Measurements from ENCODE around the gene ANXA3. TPM values are rescaled to one million over a fixed set of nuclear protein-coding genes. Genes with fewer than 3 reads are reported as not detected.

ANXA3 gene
- total RNA-seq, 1 donor from 2014 or later: not detected

DNA sequence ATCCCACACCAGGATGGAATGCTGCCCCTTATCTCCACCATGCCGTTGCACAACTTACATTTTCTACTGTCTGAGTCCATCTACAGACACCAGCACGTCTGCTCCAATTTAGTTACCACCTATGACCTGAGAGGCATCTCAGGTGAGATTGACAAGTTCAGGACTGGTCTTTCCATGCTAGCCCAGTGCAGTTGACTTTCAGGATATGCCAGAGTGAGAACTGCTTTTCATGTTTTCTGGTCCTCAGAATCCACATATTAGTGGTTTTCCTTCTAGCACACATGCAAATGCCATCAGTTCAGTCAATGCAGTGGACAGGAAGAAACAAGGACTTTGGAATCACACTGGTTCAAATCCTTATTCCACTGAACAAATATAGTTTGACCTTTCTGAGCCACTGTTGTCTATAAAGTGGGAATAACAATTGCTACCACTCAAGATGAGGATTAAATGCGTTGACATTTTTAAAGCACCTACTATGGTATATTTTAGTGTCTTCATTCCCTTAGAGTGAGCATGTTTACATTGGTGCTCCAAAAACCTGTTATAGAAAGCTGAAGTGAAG, 38.1 kb upstream of the ANXA3 start:
- no peaks in the 10 kb centered on the region for H3K27me3 Mint-ChIP-seq (ENCODE audit: low read depth)
- no peak for DNase-seq (ENCODE audit: low read depth, low spot score)
- no peaks in the 10 kb centered on the region for H3K36me3 Mint-ChIP-seq (ENCODE audit: low read depth)
- no peaks in the 10 kb centered on the region for H3K9me3 Mint-ChIP-seq
- H3K27ac Mint-ChIP-seq (ENCODE audit: unreplicated experiment): no peak overlapping the region
- no peak for TF ChIP-seq CTCF (conservative IDR thresholded peaks at IDR 0.05)
- no peak overlapping the region for H3K4me3 Mint-ChIP-seq
- H3K4me1 Mint-ChIP-seq: no peaks in the 10 kb centered on the region

DNA sequence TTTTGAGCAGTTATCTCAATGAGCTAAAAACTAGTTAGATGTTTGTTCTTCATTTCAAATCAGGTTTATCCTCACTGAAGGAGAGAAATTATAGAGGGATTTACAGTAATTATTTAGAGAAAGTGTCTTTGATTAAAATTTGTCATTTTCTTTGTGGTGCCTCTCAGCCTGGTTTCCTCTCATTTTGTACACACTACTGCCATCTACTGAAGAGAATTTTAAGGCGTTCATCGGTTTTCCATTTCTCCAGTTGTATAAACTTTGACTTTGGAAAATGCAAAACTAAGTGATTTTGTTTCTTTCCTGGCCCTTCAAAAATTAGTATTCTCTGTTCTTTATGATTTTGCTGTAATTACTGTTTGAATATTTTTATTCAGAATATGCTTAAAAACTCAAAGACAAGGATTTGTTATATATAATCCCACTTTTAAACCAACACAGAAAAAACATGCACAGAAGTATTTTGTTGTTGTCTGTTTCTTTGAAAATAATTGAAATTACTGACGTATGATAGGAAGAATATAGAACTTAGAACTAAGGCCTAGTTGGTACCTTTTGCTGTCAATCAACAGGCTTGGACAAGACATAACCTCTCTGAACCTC, 34.4 kb upstream of the ANXA3 start:
- Mint-ChIP-seq H3K27ac (ENCODE audit: unreplicated experiment) (no peak overlapping the region), H3K36me3 (ENCODE audit: low read depth) (no peaks in the 10 kb centered on the region), H3K4me3 (no peak overlapping the region), H3K9me3 (no peaks in the 10 kb centered on the region), H3K27me3 (ENCODE audit: low read depth) (no peaks in the 10 kb centered on the region), H3K4me1 (no peaks in the 10 kb centered on the region)
- peak; percentile 86 for TF ChIP-seq CTCF (conservative IDR thresholded peaks at IDR 0.05)
- DNase-seq (ENCODE audit: low read depth, low spot score): no peak

GRCh38 chr4:78518561-78518960, 33.0 kb upstream of the ANXA3 start:
- no peaks in the 10 kb centered on the region for H3K27me3 Mint-ChIP-seq (ENCODE audit: low read depth)
- no peak for TF ChIP-seq CTCF (conservative IDR thresholded peaks at IDR 0.05)
- no peaks in the 10 kb centered on the region for H3K9me3 Mint-ChIP-seq
- DNase-seq (ENCODE audit: low read depth, low spot score): no peak
- H3K27ac Mint-ChIP-seq (ENCODE audit: unreplicated experiment): no peak overlapping the region
- H3K4me3 Mint-ChIP-seq: no peak overlapping the region
- no peaks in the 10 kb centered on the region for H3K36me3 Mint-ChIP-seq (ENCODE audit: low read depth)
- H3K4me1 Mint-ChIP-seq: no peaks in the 10 kb centered on the region

GRCh38 chr4:78519962-78520361, 31.6 kb upstream of the ANXA3 start:
- no peak for DNase-seq (ENCODE audit: low read depth, low spot score)
- H3K9me3 Mint-ChIP-seq: no peaks in the 10 kb centered on the region
- no peaks in the 10 kb centered on the region for H3K36me3 Mint-ChIP-seq (ENCODE audit: low read depth)
- H3K4me1 Mint-ChIP-seq: no peaks in the 10 kb centered on the region
- no peaks in the 10 kb centered on the region for H3K27me3 Mint-ChIP-seq (ENCODE audit: low read depth)
- H3K27ac Mint-ChIP-seq (ENCODE audit: unreplicated experiment): no peak overlapping the region
- H3K4me3 Mint-ChIP-seq: no peak overlapping the region
- no peak for TF ChIP-seq CTCF (conservative IDR thresholded peaks at IDR 0.05)

DNA sequence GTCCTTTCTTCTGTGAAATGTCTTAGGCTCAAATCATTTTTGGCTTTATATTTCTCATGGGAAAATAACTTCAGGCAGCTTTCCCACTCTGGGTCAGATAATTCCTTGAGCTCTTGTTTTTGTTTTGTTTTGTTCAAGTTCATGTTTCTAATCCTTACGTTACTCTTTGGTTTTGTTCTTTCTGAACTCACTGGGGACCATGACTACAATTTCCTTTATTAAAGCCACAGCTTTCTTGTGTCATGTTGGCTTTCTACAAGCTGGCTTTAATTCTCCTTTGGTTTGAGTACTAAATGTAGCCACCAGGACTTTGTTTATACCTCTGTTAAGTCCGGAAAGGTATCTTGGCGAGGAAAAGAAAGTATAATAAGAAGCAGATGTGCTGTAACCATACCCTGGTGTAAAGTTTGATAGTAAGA, 30.8 kb upstream of the ANXA3 start:
- H3K27me3 Mint-ChIP-seq (ENCODE audit: low read depth): no peaks in the 10 kb centered on the region
- DNase-seq (ENCODE audit: low read depth, low spot score): no peak
- no peak overlapping the region for H3K27ac Mint-ChIP-seq (ENCODE audit: unreplicated experiment)
- no peaks in the 10 kb centered on the region for H3K9me3 Mint-ChIP-seq
- no peaks in the 10 kb centered on the region for H3K4me1 Mint-ChIP-seq
- no peak for TF ChIP-seq CTCF (conservative IDR thresholded peaks at IDR 0.05)
- no peaks in the 10 kb centered on the region for H3K36me3 Mint-ChIP-seq (ENCODE audit: low read depth)
- H3K4me3 Mint-ChIP-seq: no peak overlapping the region
